GM12891 (cell line): ENCODE data around the gene ADAP1.

Source experiments
- POLR2A ChIP-seq: IDR thresholded peaks from 2 replicates; pipeline ENCODE4 v1.6.1; 2011; ENCODE audit warnings: low read depth, low read length, control low read depth
- POLR2AphosphoS5 ChIP-seq: IDR thresholded peaks from 2 replicates; pipeline ENCODE4 v1.6.1; 2011; ENCODE audit warnings: low read depth, low read length, control low read depth
- POU2F2 ChIP-seq: IDR thresholded peaks from 2 replicates; pipeline ENCODE4 v1.6.1; 2011; ENCODE audit warnings: low read depth, mild to moderate bottlenecking, control low read depth, low read length, moderate library complexity
- SPI1 ChIP-seq: IDR thresholded peaks from 2 replicates; pipeline ENCODE4 v1.6.1; 2011; ENCODE audit warnings: low read depth, low read length, control low read depth
- TAF1 ChIP-seq: IDR thresholded peaks from 2 replicates; pipeline ENCODE4 v1.6.1; 2011; ENCODE audit warnings: low read depth, low read length, control low read depth

GRCh38 chr7:983004-983615 lies 28.6 kb upstream of the ADAP1 start, which contains the start of gene CYP2W1:
- TF ChIP-seq POLR2A (no peak), POLR2AphosphoS5 (no peak), SPI1 (no peak), TAF1 (no peak), POU2F2 (no peak)
